Measurements from ENCODE around the gene EN2. TPM values are rescaled to one million over a fixed set of nuclear protein-coding genes. Genes with fewer than 3 reads are reported as not detected.

Gene EN2
- total RNA-seq, 1 experiment from 2014 or later = 0.07 TPM

- Histone ChIP-seq H3K56ac (ENCODE audit: insufficient read length, low read depth, low read length) (no peak overlapping the region), H3K4me1 (ENCODE audit: insufficient read depth, low read length) (no peaks in the 10 kb centered on the region), H3K14ac (ENCODE audit: insufficient read depth, low read length) (no peak overlapping the region), H2BK20ac (ENCODE audit: low read depth, low read length, poor library complexity, severe bottlenecking) (no peak overlapping the region), H2AFZ (ENCODE audit: low read length) (no peak overlapping the region), H3K4ac (ENCODE audit: low read depth, low read length) (no peak overlapping the region), H3K79me1 (ENCODE audit: insufficient read depth, low read depth, low read length, poor library complexity, severe bottlenecking) (no peaks in the 10 kb centered on the region), H3K79me2 (ENCODE audit: insufficient read depth, low read length) (no peaks in the 10 kb centered on the region), H3K18ac (ENCODE audit: insufficient read length, low read depth, low read length) (no peak overlapping the region), H2AK5ac (ENCODE audit: insufficient read length, low read length) (no peak overlapping the region), H3K27me3 (ENCODE audit: insufficient read depth, low read length) (peaks cover 97% of the 10 kb centered on the region), H4K8ac (replicated peaks; ENCODE audit: insufficient read length, low read depth, low read length) (no peak overlapping the region), H4K5ac (ENCODE audit: insufficient read length, low read depth, low read length) (no peak overlapping the region), H3K23ac (ENCODE audit: insufficient read length, low read depth, low read length) (no peak overlapping the region), H3K27ac (ENCODE audit: insufficient read length, low read depth, low read length) (no peak overlapping the region), H4K20me1 (ENCODE audit: control insufficient read depth, insufficient read depth, insufficient read length) (no peaks in the 10 kb centered on the region), H3K4me2 (ENCODE audit: insufficient read depth, insufficient read length, low read length) (peak overlapping the region; percentile 5), H2BK5ac (ENCODE audit: insufficient read length, low read length) (no peak overlapping the region), H3K9me3 (ENCODE audit: control insufficient read depth, low read depth, low read length) (no peaks in the 10 kb centered on the region), H2BK15ac (ENCODE audit: low read depth, low read length) (no peak overlapping the region), H3T11ph (ENCODE audit: low read length) (no peak overlapping the region), H2BK120ac (ENCODE audit: low read depth, low read length, poor library complexity, severe bottlenecking) (no peak overlapping the region), H4K91ac (ENCODE audit: insufficient read length, low read depth, low read length) (no peak overlapping the region), H3K23me2 (ENCODE audit: insufficient read length, low read depth, low read length, poor library complexity, severe bottlenecking) (peaks cover 8% of the 10 kb centered on the region), H2BK12ac (ENCODE audit: insufficient read length, low read depth, low read length) (no peak overlapping the region), H3K9ac (ENCODE audit: extremely low read depth, insufficient read length, low read length) (no peak overlapping the region)
- TF ChIP-seq, protein P1, sequence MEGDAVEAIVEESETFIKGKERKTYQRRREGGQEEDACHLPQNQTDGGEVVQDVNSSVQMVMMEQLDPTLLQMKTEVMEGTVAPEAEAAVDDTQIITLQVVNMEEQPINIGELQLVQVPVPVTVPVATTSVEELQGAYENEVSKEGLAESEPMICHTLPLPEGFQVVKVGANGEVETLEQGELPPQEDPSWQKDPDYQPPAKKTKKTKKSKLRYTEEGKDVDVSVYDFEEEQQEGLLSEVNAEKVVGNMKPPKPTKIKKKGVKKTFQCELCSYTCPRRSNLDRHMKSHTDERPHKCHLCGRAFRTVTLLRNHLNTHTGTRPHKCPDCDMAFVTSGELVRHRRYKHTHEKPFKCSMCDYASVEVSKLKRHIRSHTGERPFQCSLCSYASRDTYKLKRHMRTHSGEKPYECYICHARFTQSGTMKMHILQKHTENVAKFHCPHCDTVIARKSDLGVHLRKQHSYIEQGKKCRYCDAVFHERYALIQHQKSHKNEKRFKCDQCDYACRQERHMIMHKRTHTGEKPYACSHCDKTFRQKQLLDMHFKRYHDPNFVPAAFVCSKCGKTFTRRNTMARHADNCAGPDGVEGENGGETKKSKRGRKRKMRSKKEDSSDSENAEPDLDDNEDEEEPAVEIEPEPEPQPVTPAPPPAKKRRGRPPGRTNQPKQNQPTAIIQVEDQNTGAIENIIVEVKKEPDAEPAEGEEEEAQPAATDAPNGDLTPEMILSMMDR (conservative IDR thresholded peaks at IDR 0.05) = peak; percentile 57
- Mint-ChIP-seq H3K27ac (no peak overlapping the region), H3K36me3 (ENCODE audit: insufficient read depth in 1 of 3, low read depth in 3 of 3) (no peaks in the 10 kb centered on the region; a peak in 1 of 7 replicates), H3K9me3 (no peaks in the 10 kb centered on the region; a peak in 1 of 5 replicates), H3K4me1 (peaks cover 18 to 29% of the 10 kb centered on the region in 2 experiments), H3K4me3 (peak overlapping the region; percentile 8 to 73; a peak in 4 of 5 replicates), H3K27me3 (ENCODE audit: low read depth) (peaks cover 100% of the 10 kb centered on the region)
- peak; percentile 90 for DNase-seq
- no CpG with 5 or more reads among the region's 78 CpGs for WGBS (ENCODE audit: extremely low coverage, insufficient read length, low lambda C conversion rate)
Measured at GRCh38 chr7:155466814-155467733, 9.1 kb downstream of the EN2 start.
